A549 (cell line): ENCODE results near the gene KIF1B. TPM values are rescaled to one million over a fixed set of nuclear protein-coding genes. Genes with fewer than 3 reads are reported as not detected.
"Not testable (repeated sequence)": the region's sequence is repeated elsewhere in the genome, so short reads cannot be mapped to it uniquely, and the experiment has no call there.

ENCODE experiments used
- ATAC-seq, 2 experiments: fragments of 200-7000 bp in 1 of 2; fragments of >200 bp in 1 of 2; cut with Nextera tagmentation in 1 of 2; cut with Tn5 transposase in 1 of 2; 3 replicates each; pipeline versions ENCODE4 v1.8.0 to v1.9.1; 2018 to 2020; ENCODE audit warnings: mild to moderate bottlenecking in 1 of 2, moderate library complexity in 1 of 2
- CTCF ChIA-PET: fragments of 300-600 bp; sonication (Branson Sonifier 250); formaldehyde crosslinking; extraction: SDS; loops from one replicate; lab custom pipeline; 2021; ENCODE audit warnings: antibody characterized with exemption, inconsistent platforms; lab: Yijun Ruan, JAX
- POLR2A ChIA-PET: fragments of 350-600 bp; formaldehyde crosslinking; extraction: SDS; loops from one replicate; lab custom pipeline; 2021; ENCODE audit warnings: antibody characterized with exemption, inconsistent platforms; lab: Yijun Ruan, JAX
- DNase-seq, 2 experiments: peaks; one replicate each; pipeline versions ENCODE4 v3.0.0 to v3.0.0-alpha.2; 2011 to 2016; ENCODE audit warnings: low read depth in 1 of 2, low spot score in 1 of 2
- FAIRE-seq: peaks from 2 replicates; lab custom pipeline; 2011; peaks lifted over from hg19 to GRCh38; lab: Jason Lieb, UNC
- H3K27ac ChIP-seq, 2 experiments: fragments of >200 bp; sonication (Bioruptor Twin); formaldehyde crosslinking; 3 replicates each; pipeline ENCODE4 v1.5.1; 2016 to 2017
- H3K4me1 ChIP-seq: fragments of >200 bp; sonication (Bioruptor Twin); formaldehyde crosslinking; 3 replicates; pipeline ENCODE4 v1.6.1; 2016
- H3K4me2 ChIP-seq: fragments of >200 bp; sonication (Bioruptor Twin); formaldehyde crosslinking; 3 replicates; pipeline ENCODE4 v1.6.1; 2016
- H3K4me3 ChIP-seq: fragments of >200 bp; sonication (Bioruptor Twin); formaldehyde crosslinking; 3 replicates; pipeline ENCODE4 v1.5.1; 2016
- H3K9me3 ChIP-seq: fragments of >200 bp; sonication (Bioruptor Twin); formaldehyde crosslinking; 3 replicates; pipeline ENCODE4 v1.6.1; 2016
- CBX2 ChIP-seq: fragments of 200-600 bp; sonication (generic); IDR thresholded peaks from 2 replicates; pipeline ENCODE4 v1.6.1; 2016; ENCODE audit warnings: low read depth, mild to moderate bottlenecking, borderline replicate concordance
- CBX8 ChIP-seq: fragments of 200-600 bp; sonication (generic); IDR thresholded peaks from 2 replicates; pipeline ENCODE4 v1.6.1; 2016
- CHD2 ChIP-seq: fragments of 150-350 bp; IDR thresholded peaks from 2 replicates; pipeline ENCODE4 v1.6.1; 2014; ENCODE audit warnings: low read length; ENCODE audit not compliant: partially characterized antibody
- CHD4 ChIP-seq: fragments of 200-600 bp; sonication (generic); IDR thresholded peaks from 2 replicates; pipeline ENCODE4 v1.6.1; 2016; ENCODE audit warnings: antibody characterized with exemption, mild to moderate bottlenecking, borderline replicate concordance
- CTCF ChIP-seq: fragments of >200 bp; sonication (Bioruptor Twin); formaldehyde crosslinking; IDR thresholded peaks from 3 replicates; pipeline ENCODE4 v1.5.1; 2016
- EHF ChIP-seq: fragments of 250-450 bp; sonication (Bioruptor Pico); IDR thresholded peaks from 2 replicates; pipeline ENCODE4 v1.5.0; 2020; ENCODE audit warnings: mild to moderate bottlenecking
- FOXS1 ChIP-seq: fragments of 250-450 bp; sonication (Bioruptor Pico); IDR thresholded peaks from 2 replicates; pipeline ENCODE4 v1.5.0; 2020; ENCODE audit warnings: mild to moderate bottlenecking, moderate library complexity
- HDAC2 ChIP-seq: fragments of 200-600 bp; sonication (generic); IDR thresholded peaks from 2 replicates; pipeline ENCODE4 v1.6.1; 2016
- HEYL ChIP-seq: fragments of 250-450 bp; sonication (Bioruptor Pico); IDR thresholded peaks from 2 replicates; pipeline ENCODE4 v1.8.0; 2021; ENCODE audit warnings: mild to moderate bottlenecking, moderate library complexity
- HOXB13 ChIP-seq: fragments of 250-450 bp; sonication (Bioruptor Pico); IDR thresholded peaks from 2 replicates; pipeline ENCODE4 v1.5.0; 2020; ENCODE audit warnings: low read depth, mild to moderate bottlenecking, moderate library complexity
- MAFK ChIP-seq: fragments of 450-650 bp; IDR thresholded peaks from 2 replicates; pipeline ENCODE4 v1.6.1; 2014; ENCODE audit not compliant: partially characterized antibody
- NR3C1 ChIP-seq: fragments of >200 bp; sonication (Bioruptor Twin); formaldehyde crosslinking; IDR thresholded peaks from 3 replicates; pipeline ENCODE4 v1.6.1; 2017
- PHF8 ChIP-seq: fragments of 200-600 bp; sonication (generic); IDR thresholded peaks from 2 replicates; pipeline ENCODE4 v1.6.1; 2016; ENCODE audit warnings: low read depth, mild to moderate bottlenecking, antibody characterized with exemption, moderate library complexity, borderline replicate concordance
- POLR2A ChIP-seq: IDR thresholded peaks from 2 replicates; pipeline ENCODE4 v1.6.1; 2012; ENCODE audit warnings: mild to moderate bottlenecking, low read length
- TFCP2L1 ChIP-seq: fragments of 250-450 bp; sonication (Bioruptor Pico); IDR thresholded peaks from 2 replicates; pipeline ENCODE4 v1.5.0; 2021; ENCODE audit warnings: mild to moderate bottlenecking
- TP53 ChIP-seq: fragments of 250-450 bp; sonication (Bioruptor Pico); IDR thresholded peaks from 2 replicates; pipeline ENCODE4 v1.5.0; 2021; ENCODE audit warnings: mild to moderate bottlenecking, moderate library complexity
- USF2 ChIP-seq: fragments of 450-650 bp; IDR thresholded peaks from 2 replicates; pipeline ENCODE4 v1.6.1; 2014; ENCODE audit warnings: antibody characterized with exemption
- WGBS: methylation state at CpG from one replicate; pipeline ENCODE4 v1.1.6; 2017; ENCODE audit errors: missing lambda C conversion rate; 5-methylcytosine and 5-hydroxymethylcytosine counted together
- polyA plus RNA-seq, 4 experiments: library from polyadenylated mRNA; depleted of rRNA in 3 of 4; stranded (reverse); fragments of >200 nt; fragmentation: RNase III in 1 of 4; extraction: RNeasy Plus Mini Kit Qiagen cat#74134 plus additional on column Dnase treatment in 1 of 4; gene quantifications; 2 replicates in 3 of 4; 3 replicates in 1 of 4; pipeline ENCODE4 v1.2.3, GENCODE V29; 2011 to 2017
- TF ChIP-seq, protein P1 (sequence below): fragments of 200-600 bp; sonication (generic); IDR thresholded peaks from 2 replicates; pipeline ENCODE4 v1.6.1; 2016; ENCODE audit warnings: antibody characterized with exemption, mild to moderate bottlenecking, moderate library complexity

The KIF1B gene
- polyA plus RNA-seq, 2 of the 4 experiments (the other 2 are of a cell fraction) = 9.8 to 18.3 TPM

DNA sequence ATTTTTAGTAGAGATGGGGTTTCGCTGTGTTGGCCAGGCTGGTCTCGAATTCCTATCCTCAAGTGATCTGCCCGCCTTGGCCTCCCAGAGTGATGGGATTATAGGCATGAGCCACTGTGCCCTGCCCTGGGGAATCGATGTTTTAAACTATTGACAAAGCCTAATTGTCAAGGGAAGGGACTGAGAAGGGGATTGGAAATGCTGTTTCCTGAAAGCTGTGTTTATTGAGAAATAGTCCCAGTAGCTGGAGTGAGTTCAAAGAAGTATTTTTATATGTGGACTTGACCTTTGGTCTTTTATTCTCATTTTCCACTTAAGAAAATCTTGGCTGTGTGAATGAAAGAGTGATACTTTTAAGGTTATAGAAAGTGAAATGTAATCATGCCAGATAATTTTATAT is 47.5 kb downstream of the KIF1B start:
- no peak for DNase-seq
- POLR2A ChIA-PET = no interaction called here
- H3K4me2 ChIP-seq = peak overlapping the region; percentile 39
- WGBS = 25% methylated on average over 1 of the region's 4 CpGs
- peaks cover 21% of the 10 kb centered on the region for H3K4me1 ChIP-seq
- TF ChIP-seq CBX8 (no peak), POLR2A (no peak), EHF (CRISPR knock-in tag) (no peak), HOXB13 (CRISPR knock-in tag) (no peak), TFCP2L1 (CRISPR knock-in tag) (no peak), CBX2 (no peak), HEYL (CRISPR knock-in tag) (no peak), CHD2 (no peak), TP53 (CRISPR knock-in tag) (no peak), CTCF (no peak), FOXS1 (CRISPR knock-in tag) (no peak), PHF8 (no peak), USF2 (no peak)
- TF ChIP-seq, protein P1, sequence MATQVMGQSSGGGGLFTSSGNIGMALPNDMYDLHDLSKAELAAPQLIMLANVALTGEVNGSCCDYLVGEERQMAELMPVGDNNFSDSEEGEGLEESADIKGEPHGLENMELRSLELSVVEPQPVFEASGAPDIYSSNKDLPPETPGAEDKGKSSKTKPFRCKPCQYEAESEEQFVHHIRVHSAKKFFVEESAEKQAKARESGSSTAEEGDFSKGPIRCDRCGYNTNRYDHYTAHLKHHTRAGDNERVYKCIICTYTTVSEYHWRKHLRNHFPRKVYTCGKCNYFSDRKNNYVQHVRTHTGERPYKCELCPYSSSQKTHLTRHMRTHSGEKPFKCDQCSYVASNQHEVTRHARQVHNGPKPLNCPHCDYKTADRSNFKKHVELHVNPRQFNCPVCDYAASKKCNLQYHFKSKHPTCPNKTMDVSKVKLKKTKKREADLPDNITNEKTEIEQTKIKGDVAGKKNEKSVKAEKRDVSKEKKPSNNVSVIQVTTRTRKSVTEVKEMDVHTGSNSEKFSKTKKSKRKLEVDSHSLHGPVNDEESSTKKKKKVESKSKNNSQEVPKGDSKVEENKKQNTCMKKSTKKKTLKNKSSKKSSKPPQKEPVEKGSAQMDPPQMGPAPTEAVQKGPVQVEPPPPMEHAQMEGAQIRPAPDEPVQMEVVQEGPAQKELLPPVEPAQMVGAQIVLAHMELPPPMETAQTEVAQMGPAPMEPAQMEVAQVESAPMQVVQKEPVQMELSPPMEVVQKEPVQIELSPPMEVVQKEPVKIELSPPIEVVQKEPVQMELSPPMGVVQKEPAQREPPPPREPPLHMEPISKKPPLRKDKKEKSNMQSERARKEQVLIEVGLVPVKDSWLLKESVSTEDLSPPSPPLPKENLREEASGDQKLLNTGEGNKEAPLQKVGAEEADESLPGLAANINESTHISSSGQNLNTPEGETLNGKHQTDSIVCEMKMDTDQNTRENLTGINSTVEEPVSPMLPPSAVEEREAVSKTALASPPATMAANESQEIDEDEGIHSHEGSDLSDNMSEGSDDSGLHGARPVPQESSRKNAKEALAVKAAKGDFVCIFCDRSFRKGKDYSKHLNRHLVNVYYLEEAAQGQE = no peak
- TF ChIP-seq, all 56 proteins: peak for 0
- Histone ChIP-seq H3K27ac (0 out of 6 replicates have a peak overlapping the region, but pooled peaks of 1 of the 2 experiments have one; percentile 17), H3K4me3 (no peak overlapping the region), H3K9me3 (no peaks in the 10 kb centered on the region)
- CTCF ChIA-PET = interaction anchor here (1.3 kb wide), 1 partner anchor 47 kb away, joined by 3 read pairs; the partner anchor contains the start of gene KIF1B
- ATAC-seq = no peak
- no peak for FAIRE-seq

- 93% methylated on average over 9 of the region's 9 CpGs for WGBS
These were observed 49.2 kb downstream of the KIF1B start for GRCh38 chr1:10259547-10259946.

DNA sequence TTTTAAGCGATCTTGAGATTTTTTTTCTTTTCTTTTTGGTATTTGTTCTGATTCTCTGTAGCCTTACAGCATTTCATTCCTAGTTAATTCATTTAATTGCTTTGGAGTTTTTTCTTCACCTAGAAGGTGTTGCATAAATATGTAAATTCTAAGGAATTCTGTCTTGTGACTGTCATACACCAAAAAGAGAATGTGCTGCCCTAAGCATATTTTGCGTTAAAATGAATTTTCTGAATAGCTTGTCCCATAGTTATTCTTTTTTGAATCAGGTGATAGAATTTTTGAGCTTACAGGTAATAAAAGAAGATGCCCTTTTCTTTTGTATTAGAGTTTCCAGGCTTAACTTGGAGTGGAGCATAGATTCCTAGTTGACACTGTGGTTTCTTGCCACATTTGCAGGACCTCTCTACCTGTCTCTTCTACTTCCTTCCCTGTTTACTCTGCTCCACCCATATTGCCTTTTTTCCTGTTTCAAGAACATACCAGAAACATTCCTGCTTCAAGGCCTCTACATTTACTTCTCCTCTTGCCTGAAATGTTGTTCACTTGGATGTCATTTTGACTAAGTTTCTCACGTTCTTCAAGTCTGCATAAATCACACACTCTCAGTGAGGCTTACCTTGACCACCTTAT is 53.2 kb downstream of the KIF1B start:
- no peak for ATAC-seq
- 89% methylated on average over 3 of the region's 3 CpGs for WGBS
- no peak overlapping the region for H3K27ac ChIP-seq
- H3K4me1 ChIP-seq = peaks cover under 1% of the 10 kb centered on the region; the same call in 1 of the 3 replicates
- ChIA-PET CTCF (no interaction called here), POLR2A (no interaction called here)
- no peak for TF ChIP-seq HOXB13 (CRISPR knock-in tag)
- TF ChIP-seq NR3C1 = no peak
- no peak for TF ChIP-seq HDAC2
- TF ChIP-seq POLR2A = no peak
- no peak for TF ChIP-seq CHD2
- TF ChIP-seq CHD4 = no peak
- peak; percentile 81 for TF ChIP-seq MAFK
- no peaks in the 10 kb centered on the region for H3K9me3 ChIP-seq
- no peak overlapping the region for H3K4me3 ChIP-seq
- no peak for FAIRE-seq
- DNase-seq = no peak
- no peak overlapping the region for H3K4me2 ChIP-seq

More at GRCh38 chr1:10259547-10259946, 49.2 kb downstream of the KIF1B start:
- POLR2A ChIA-PET, DNase-seq, ATAC-seq, H3K27ac ChIP-seq, H3K4me3 ChIP-seq, FAIRE-seq, H3K4me2 ChIP-seq, H3K9me3 ChIP-seq: not testable (repeated sequence)
- CTCF ChIA-PET = interaction anchor here (0.8 kb wide), 1 partner anchor 57 kb away, joined by 3 read pairs; no protein-coding TSS in a partner anchor
- peaks cover 13% of the 10 kb centered on the region for H3K4me1 ChIP-seq
